Renal cortex interstitium (tissue), 11 donors: ENCODE measurements around the gene AK4. TPM values are rescaled to one million over a fixed set of nuclear protein-coding genes. Genes with fewer than 3 reads are reported as not detected.
"Not testable (repeated sequence)": the region's sequence is repeated elsewhere in the genome, so short reads cannot be mapped to it uniquely, and the experiment has no call there.

Source experiments
- DNase-seq, 11 donors: peaks; one replicate each; pipeline ENCODE4 v3.0.0-alpha.2; 2013; ENCODE audit warnings: low read depth in 9 of 11, low spot score in 4 of 11; ENCODE audit errors: extremely low read depth in 1 of 11
- polyA plus RNA-seq, 3 donors: library from polyadenylated mRNA; unstranded; fragments of 120-200 nt; gene quantifications; one replicate each; pipeline ENCODE4 v1.2.1, GENCODE V29; 2013; ENCODE audit not compliant: insufficient read length in 3 of 3

Gene AK4
- polyA plus RNA-seq, 3 donors, result 51.5 to 70.3 (median 67.9) TPM

GRCh38 chr1:65229201-65229600, 81.2 kb downstream of the AK4 start:
- DNase-seq, result no peak

- no peak for DNase-seq
Observed at GRCh38 chr1:65229754-65230339, 81.8 kb downstream of the AK4 start.

GRCh38 chr1:65230731-65231481, 82.9 kb downstream of the AK4 start:
- no peak for DNase-seq

GRCh38 chr1:65231718-65232330, 83.8 kb downstream of the AK4 start:
- no peak for DNase-seq

- DNase-seq, result no peak
Observed at GRCh38 chr1:65232461-65232990, 84.5 kb downstream of the AK4 start.

- DNase-seq, result no peak
Observed at GRCh38 chr1:65233782-65234181, 85.8 kb downstream of the AK4 start.

GRCh38 chr1:65235867-65236805, 88.1 kb downstream of the AK4 start:
- DNase-seq, result peak in 1 of 11 donors; percentile 11

GRCh38 chr1:65237088-65237487, 89.1 kb downstream of the AK4 start:
- DNase-seq, result not testable (repeated sequence)

GRCh38 chr1:65237503-65237902, 89.5 kb downstream of the AK4 start:
- no peak for DNase-seq

GRCh38 chr1:65238010-65238409, 90.0 kb downstream of the AK4 start:
- DNase-seq, result no peak

GRCh38 chr1:65243491-65243890, 95.5 kb downstream of the AK4 start:
- DNase-seq, result no peak

GRCh38 chr1:65245295-65245694, 97.3 kb downstream of the AK4 start:
- no peak for DNase-seq

- peak in 5 of 11 donors; percentile 50 to 88 (median 61) for DNase-seq
Observed at GRCh38 chr1:65247419-65248359, 99.7 kb downstream of the AK4 start.

GRCh38 chr1:65250826-65251225, 102.8 kb downstream of the AK4 start:
- DNase-seq, result no peak

- no peak for DNase-seq
Observed at GRCh38 chr1:65253800-65254319, 105.9 kb downstream of the AK4 start.

GRCh38 chr1:65254320-65255034, 106.5 kb downstream of the AK4 start:
- peak in 4 of 11 donors; percentile 55 to 65 (median 63) for DNase-seq

GRCh38 chr1:65255035-65255655, 107.1 kb downstream of the AK4 start:
- peak in 2 of 11 donors; percentile 14 to 30 for DNase-seq
